ENCODE data around the gene SLC29A4.

SLC29A4 gene

DNA sequence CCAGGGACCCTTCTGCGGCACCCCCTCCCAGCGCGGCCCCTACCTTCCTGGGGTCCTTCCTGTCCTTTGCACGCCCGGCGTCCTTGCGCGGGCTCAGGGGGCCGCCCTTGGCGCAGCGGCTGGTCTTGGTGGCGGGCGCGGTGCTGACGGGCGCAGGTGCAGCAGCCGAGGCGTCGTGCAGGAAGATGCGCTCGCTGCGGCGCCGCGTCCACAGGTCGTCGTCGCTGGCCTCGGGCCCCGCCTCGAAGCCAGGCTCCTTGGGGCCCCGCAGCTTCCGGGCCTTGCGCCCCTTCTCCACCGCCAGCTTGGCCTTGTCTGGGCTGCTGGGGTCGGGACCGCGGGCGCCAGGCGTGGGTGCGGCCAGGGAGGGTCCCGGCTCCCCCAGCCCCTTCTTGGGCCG is 49.8 kb downstream of the SLC29A4 start:
- DNase-seq: no peak

DNA sequence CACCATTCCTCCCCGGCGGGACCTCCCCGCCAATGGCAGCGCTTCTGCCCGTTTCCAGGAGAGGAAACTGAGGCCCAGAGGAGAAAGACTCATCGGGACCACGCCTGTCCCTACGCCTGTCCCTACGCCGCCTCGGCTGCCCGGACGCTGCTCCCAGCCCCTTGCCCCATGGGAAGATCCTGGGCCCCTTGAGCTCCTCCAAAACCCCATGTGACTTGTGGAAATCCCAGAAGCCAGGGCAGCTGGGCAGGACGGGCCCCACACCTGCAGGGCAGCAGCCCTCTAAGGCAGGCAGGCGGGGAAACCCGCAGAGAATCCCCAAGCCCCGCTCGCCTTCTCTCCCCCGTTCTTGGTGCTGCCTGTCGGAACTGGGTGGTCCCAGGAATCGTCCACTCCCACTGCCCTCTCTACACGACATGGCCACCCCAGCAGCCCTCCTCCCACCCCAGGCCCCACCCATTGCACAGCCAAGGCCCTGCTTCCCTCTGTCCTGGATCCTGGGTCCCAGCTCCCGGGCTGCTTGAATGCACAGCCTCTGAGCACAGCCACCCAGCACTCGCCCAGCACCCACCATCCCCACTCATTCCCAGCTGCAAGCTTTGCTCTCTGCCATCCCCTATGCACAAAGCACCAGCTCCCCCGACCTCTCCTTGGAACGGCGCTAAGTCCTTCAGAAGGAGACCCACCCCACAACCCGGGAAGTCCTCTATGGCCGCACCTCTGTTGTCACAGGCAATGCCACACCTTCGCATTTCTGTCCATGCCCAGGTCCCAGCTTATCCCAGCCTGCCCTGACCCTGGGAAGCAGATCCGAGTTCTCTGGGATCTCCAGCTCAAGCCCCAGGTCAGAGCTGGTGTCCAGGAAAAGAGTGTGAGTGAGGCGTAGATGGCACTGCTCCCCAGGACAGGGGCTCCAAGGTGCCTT is 50.6 kb downstream of the SLC29A4 start:
- DNase-seq: no peak

DNA sequence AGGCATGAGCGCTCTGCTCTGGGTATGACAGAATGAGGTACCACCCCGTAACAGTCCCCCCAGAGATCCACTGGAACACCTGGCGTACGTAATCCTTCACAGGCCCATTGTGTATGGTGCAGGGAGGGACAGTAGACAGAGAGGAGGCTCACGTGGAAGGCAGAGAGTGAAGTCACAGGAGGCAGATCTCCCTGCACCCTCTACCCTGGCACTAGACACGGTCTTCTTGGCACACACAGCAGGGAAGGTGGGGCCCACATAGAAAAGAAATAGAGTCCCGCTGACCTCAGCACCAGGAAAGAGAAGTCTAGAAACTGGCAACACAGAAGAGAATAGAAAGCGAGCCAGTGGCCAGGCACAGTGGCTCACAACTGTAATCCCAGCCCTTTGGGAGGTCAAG is 51.9 kb downstream of the SLC29A4 start:
- DNase-seq: no peak

DNA sequence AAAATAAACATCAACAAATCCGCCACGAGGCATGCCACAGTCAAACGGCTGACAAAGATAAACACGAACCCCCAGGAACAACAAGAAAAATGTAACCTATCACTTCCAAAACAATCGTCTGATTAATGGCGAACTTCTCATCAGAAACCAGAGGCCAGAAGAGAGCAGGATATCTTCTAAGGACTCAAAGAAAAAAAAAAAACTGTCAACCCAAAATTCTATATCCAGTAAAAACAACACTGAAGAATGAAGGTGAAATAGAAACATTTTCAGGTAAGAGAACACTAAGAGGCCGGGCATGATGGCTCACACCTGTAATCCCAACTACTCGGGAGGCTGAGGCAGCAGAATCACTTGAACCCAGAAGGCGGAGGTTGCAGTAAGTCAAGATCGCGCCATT is 54.3 kb downstream of the SLC29A4 start:
- no peak for DNase-seq

DNA sequence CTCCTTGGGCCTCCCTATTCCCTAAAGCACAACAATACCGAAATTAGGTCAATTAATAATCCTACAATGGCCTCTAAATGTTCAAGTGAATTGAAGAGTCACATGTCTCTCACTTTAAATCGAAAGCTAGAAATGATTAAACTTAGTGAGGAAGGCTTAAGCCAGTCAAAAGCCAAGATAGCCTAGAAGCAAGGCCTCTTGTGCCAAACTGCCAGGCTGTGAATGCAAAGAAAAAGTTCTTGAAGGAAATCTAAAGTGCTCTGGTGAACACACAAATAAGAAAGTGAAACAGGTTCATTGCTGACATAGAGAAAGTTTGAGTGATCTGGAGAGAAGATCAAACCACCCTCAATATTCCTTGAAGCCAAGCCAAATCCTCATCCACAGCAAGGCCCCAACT is 57.2 kb downstream of the SLC29A4 start:
- no peak for DNase-seq

- no peak for DNase-seq
Measured at GRCh38 chr7:5342631-5343030, 59.9 kb downstream of the SLC29A4 start.

GRCh38 chr7:5343884-5344283 is 61.1 kb downstream of the SLC29A4 start:
- no peak for DNase-seq

DNA sequence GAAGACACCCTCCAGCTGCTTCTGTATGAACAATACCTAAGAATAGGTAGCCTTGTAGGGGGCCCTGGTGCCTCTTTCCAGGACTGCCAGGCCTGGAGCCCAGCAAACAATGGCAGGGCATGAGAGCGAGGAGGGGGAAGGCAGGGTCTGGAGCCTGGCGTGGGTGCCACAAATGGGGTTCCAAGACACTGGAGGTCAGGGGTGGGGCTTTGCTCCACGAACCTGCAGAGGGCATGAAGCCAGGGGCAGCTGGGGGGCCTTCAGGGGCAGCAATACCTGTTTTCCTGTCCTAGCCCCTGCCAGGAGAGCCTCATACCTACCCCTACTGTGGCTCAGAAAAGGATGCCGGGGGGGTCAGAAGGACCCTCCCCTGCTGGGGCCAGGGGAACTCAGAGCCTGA is 61.6 kb downstream of the SLC29A4 start:
- DNase-seq: no peak

DNA sequence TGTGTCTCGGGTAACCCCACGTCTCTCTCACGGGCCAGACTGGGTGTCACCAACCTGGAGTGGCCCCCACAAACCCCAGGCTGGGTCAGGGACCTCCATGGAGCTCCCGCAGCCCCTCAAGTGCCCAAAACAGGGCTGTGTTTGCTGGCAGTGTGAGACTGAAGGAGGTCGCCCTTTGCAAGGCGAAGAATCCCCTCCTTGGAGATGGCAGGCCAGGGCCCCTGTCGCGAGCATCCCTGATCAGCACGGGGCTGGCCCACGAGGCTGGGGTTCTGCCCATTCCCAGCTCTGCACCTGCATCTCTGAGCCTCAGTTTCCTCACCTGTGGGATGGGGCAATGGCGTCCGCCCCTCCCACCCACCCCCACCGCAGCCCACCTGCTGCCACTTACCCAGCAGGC is 62.4 kb downstream of the SLC29A4 start:
- no peak for DNase-seq

DNA sequence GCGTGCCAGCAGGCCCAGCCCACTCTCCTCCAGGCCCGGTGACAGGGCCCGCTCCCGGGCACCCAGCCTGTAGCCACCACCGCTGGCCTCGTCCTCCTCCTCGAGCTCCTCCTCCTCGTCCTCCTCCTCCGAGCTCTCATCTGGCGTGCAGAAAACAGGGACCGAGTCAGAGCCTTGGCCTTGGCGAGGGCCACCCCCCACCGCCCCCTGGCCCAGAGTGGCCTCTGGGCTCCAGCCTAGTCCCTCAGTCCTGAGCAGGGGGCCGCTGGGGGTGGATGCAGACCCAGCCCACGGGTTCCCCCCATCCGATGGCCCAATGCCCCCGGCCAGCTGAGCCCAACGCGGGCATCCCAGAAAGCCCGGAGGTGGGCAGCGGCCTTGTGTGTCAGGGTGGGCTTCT is 62.9 kb downstream of the SLC29A4 start:
- no peak for DNase-seq

GRCh38 chr7:5348134-5349004 is 65.6 kb downstream of the SLC29A4 start:
- no peak for DNase-seq

DNA sequence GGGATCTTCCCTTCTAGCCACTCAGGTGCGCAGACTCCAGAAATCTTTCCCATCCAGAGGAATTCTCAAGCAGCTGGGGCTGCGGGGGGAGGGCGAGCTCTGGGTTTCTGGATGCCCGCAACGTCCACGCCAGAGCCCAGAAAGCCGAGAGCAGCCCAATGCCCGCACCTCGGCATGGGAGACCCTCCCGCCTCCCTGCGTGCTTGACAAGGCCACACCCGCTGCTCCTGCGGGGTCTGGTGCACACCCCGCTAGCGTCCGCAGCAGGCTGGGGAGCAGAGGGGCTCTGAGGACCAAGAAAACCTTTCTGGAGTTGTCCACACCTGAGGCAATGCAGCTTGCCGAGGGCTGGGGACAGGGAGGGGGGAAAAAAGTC is 66.2 kb downstream of the SLC29A4 start:
- no peak for DNase-seq

- DNase-seq: no peak
Measured at GRCh38 chr7:5349437-5350173, 66.9 kb downstream of the SLC29A4 start.

- no peak for DNase-seq
Measured at GRCh38 chr7:5350174-5350463, 67.4 kb downstream of the SLC29A4 start.

DNA sequence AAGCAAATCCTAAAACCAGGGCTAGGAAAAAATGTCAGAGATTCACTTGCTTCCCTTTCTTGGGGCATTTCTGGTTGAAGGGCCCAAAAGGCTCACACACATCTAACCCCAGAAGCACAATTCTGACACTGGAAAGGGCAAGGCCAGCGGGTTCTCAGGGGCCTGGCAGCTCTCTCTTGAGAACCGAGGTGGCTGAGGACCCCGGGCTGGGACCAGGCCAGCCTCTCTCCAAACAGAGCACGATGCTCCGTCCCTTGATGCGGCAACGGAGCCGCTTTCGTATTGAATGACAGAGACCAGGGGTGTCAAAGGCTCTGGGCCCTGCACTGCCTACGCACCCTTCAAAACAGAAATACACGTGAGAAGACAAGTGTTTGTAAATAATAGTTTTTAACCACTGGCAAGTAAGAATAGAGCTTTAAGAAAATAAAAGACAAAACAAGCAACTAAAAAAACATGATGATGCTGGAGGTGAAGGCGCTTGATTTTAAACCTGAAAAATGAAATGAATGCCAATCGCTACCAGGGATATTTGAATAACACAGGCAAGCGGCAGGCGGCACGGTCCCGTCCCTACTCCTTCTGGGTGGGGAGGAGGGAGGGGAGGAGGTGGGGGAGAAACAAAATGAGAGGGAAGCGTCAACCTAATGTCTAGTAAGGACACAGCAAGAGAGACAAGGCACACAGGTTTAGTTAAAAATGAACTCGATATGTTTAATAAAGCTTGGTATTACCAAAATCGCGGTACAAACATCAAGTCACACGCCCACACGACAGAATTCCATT is 68.0 kb downstream of the SLC29A4 start:
- DNase-seq: no peak

DNA sequence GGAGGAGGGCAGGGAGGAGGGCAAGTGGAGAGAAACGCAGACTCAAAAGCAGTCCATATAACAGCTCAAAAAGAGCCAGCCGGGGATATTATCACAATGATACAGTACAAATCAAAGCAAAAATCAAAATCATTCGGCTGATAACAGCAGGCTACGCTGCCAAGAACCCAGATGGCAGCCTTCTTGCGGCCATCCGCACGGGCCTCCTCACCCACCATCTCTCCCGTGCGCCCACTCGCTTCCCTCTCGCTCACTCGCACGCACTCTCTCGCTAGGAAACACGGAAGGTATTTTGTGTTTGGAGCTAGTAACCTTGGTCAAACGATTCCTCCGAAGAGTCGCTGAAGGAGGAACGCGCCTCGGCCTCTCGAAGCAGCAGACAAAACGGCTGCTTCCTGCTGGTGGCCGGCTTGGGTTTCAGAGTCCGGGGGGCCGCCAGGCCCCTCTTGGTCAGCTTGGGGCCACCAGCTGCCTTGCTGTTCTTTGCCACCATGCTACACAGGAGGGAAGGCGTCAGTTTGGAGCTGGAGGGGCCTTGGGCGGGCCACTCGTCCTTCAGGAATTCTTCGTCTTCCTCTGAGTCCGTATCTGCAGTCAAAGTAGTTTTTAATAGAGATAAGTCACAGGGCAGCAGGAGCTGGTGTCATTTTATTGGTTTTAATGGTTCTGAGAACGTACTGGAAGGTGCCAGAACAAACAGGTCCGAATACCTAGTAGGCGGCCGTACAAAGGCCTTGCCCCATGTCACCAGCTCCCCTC is 68.9 kb downstream of the SLC29A4 start:
- DNase-seq: no peak

DNA sequence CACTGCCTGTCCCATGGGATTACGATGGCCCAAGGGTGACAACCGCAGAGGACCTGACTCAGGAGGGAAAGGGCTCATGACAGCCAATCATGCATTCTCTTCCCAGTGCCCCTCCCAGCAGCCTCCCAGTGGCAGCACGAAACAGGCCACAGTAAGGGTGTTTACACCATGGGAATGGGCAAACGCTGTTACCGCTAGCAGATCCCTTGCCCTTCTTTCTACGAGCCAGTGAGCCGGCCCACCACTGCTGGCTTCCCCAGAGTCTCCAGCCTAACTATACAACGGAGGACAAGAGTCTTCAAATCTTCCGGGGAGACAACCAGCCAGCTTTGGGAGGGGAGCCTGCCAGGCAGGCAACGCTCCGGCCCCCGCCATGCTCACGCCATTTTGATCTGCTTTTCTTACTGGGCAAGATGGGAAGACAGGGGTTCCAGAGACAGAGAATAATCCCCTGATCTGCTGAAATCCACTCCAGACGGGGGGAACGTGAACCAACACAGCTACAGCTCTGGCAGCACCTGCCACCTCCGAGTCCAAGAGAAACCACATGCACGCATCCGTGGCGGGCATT is 69.8 kb downstream of the SLC29A4 start:
- no peak for DNase-seq

- DNase-seq: no peak
Measured at GRCh38 chr7:5354460-5355232, 71.9 kb downstream of the SLC29A4 start.
